Measurements from ENCODE around the gene HMCN2.

DNA sequence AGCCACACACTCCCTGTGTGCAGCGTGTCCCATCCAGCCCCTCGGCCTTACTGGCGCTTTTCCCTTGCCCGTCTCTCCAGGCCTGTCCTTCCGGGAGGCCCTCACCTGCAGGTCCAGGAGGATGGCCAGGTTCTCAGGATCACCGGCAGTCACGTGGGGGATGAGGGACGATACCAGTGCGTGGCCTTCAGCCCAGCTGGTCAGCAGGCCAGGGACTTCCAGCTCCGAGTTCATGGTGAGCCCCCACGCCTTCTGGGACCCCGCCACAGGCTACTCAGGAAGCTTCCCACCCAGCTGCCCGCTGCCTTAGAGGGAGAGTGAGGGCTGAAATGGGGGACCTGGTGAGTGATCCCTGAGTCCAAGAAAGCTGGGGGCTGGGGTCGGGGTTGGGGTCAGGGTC, 85.8 kb downstream of the HMCN2 start:
- TF ChIP-seq, protein P1, sequence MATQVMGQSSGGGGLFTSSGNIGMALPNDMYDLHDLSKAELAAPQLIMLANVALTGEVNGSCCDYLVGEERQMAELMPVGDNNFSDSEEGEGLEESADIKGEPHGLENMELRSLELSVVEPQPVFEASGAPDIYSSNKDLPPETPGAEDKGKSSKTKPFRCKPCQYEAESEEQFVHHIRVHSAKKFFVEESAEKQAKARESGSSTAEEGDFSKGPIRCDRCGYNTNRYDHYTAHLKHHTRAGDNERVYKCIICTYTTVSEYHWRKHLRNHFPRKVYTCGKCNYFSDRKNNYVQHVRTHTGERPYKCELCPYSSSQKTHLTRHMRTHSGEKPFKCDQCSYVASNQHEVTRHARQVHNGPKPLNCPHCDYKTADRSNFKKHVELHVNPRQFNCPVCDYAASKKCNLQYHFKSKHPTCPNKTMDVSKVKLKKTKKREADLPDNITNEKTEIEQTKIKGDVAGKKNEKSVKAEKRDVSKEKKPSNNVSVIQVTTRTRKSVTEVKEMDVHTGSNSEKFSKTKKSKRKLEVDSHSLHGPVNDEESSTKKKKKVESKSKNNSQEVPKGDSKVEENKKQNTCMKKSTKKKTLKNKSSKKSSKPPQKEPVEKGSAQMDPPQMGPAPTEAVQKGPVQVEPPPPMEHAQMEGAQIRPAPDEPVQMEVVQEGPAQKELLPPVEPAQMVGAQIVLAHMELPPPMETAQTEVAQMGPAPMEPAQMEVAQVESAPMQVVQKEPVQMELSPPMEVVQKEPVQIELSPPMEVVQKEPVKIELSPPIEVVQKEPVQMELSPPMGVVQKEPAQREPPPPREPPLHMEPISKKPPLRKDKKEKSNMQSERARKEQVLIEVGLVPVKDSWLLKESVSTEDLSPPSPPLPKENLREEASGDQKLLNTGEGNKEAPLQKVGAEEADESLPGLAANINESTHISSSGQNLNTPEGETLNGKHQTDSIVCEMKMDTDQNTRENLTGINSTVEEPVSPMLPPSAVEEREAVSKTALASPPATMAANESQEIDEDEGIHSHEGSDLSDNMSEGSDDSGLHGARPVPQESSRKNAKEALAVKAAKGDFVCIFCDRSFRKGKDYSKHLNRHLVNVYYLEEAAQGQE (IDR thresholded peaks at IDR 0.05; ENCODE audit: low read depth, low read length) = no peak
- TF ChIP-seq FOXM1 (IDR thresholded peaks at IDR 0.05; ENCODE audit: low read depth) (no peak), CTCF (IDR thresholded peaks at IDR 0.05) (no peak), EP300 (IDR thresholded peaks at IDR 0.05; ENCODE audit: borderline replicate concordance in 1 of 2, low read depth in 1 of 2, low read length in 1 of 2) (no peak), TAF1 (IDR thresholded peaks at IDR 0.05; ENCODE audit: borderline replicate concordance, low read depth, low read length) (no peak), EZH2phosphoT487 (IDR thresholded peaks at IDR 0.05; ENCODE audit: borderline replicate concordance, low read depth) (no peak), RCOR1 (IDR thresholded peaks at IDR 0.05; ENCODE audit: low read length) (no peak), SIN3A (IDR thresholded peaks at IDR 0.05; ENCODE audit: borderline replicate concordance, low read depth, low read length) (no peak), SMC3 (IDR thresholded peaks at IDR 0.05; ENCODE audit: low read depth, low read length) (no peak), TEAD4 (IDR thresholded peaks at IDR 0.05; ENCODE audit: borderline replicate concordance, insufficient read depth) (no peak), ELF1 (IDR thresholded peaks at IDR 0.05) (no peak)
- TF ChIP-seq, protein P2, sequence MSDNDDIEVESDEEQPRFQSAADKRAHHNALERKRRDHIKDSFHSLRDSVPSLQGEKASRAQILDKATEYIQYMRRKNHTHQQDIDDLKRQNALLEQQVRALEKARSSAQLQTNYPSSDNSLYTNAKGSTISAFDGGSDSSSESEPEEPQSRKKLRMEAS (IDR thresholded peaks at IDR 0.05; ENCODE audit: low read depth) = no peak
